Astrocyte of the cerebellum (primary cell): ENCODE results near the gene MS4A4E.

Experiments used
- DNase-seq: peaks from one replicate; pipeline ENCODE4 v3.0.0-alpha.2; 2011; ENCODE audit warnings: low read depth
- H3K4me3 ChIP-seq: 2 replicates; pipeline ENCODE4 v1.5.1; 2011; ENCODE audit warnings: mild to moderate bottlenecking, low read depth, low read length, moderate library complexity
- CTCF ChIP-seq: IDR thresholded peaks from 2 replicates; pipeline ENCODE4 v1.5.1; 2012; ENCODE audit warnings: low read length, low read depth, moderate library complexity, mild to moderate bottlenecking; ENCODE audit errors: missing control alignments
- in situ Hi-C: cut with HindIII; loops from 2 replicates; pipeline ENCODE4 v1.10.0; 2017; ENCODE audit warnings: low sequenced_read_pairs

The MS4A4E gene

GRCh38 chr11:60222141-60222540, 20.8 kb downstream of the MS4A4E start:
- no peak for DNase-seq
- H3K4me3 ChIP-seq = no peak overlapping the region
- in situ Hi-C loops = no loop called here
- TF ChIP-seq CTCF = no peak

- no peak for TF ChIP-seq CTCF
- in situ Hi-C loops = no loop called here
- no peak for DNase-seq
Measured at GRCh38 chr11:60221692-60222091, 21.2 kb downstream of the MS4A4E start.

GRCh38 chr11:60221181-60221580, 21.8 kb downstream of the MS4A4E start:
- no peak for TF ChIP-seq CTCF

More at GRCh38 chr11:60221692-60222091, 21.2 kb downstream of the MS4A4E start:
- no peak overlapping the region for H3K4me3 ChIP-seq

GRCh38 chr11:60214386-60214785, 28.6 kb downstream of the MS4A4E start:
- TF ChIP-seq CTCF = no peak
- DNase-seq = no peak
- in situ Hi-C loops = no loop called here
- H3K4me3 ChIP-seq = no peak overlapping the region

More at GRCh38 chr11:60221181-60221580, 21.8 kb downstream of the MS4A4E start:
- no peak overlapping the region for H3K4me3 ChIP-seq
- no peak for DNase-seq
- in situ Hi-C loops = no loop called here

GRCh38 chr11:60211206-60211605, 31.7 kb downstream of the MS4A4E start:
- DNase-seq = no peak
- no peak overlapping the region for H3K4me3 ChIP-seq
- no peak for TF ChIP-seq CTCF
- in situ Hi-C loops = no loop called here

GRCh38 chr11:60209977-60210376, 33.0 kb downstream of the MS4A4E start:
- no peak overlapping the region for H3K4me3 ChIP-seq
- DNase-seq = no peak
- no peak for TF ChIP-seq CTCF
- in situ Hi-C loops = no loop called here

- no peak for DNase-seq
- no peak overlapping the region for H3K4me3 ChIP-seq
- no peak for TF ChIP-seq CTCF
- in situ Hi-C loops = no loop called here
Measured at GRCh38 chr11:60208951-60209350, 34.0 kb downstream of the MS4A4E start.
